K562 (cell line): ENCODE results near the gene TTC39C.

ENCODE experiments used
- POLR2A ChIP-seq: fragments of 450-650 bp; conservative IDR thresholded peaks from 2 replicates; pipeline ENCODE4 v1.6.1; 2016
- POLR2AphosphoS5 ChIP-seq: IDR thresholded peaks from 2 replicates; pipeline ENCODE4 v1.6.1; 2011; ENCODE audit warnings: mild to moderate bottlenecking, low read depth, low read length, moderate library complexity; ENCODE audit not compliant: control insufficient read depth, insufficient read depth
- SMARCA5 ChIP-seq: fragments of 450-650 bp; IDR thresholded peaks from 2 replicates; pipeline ENCODE4 v1.6.1; 2016
- SP1 ChIP-seq: sonication (generic); formaldehyde crosslinking; IDR thresholded peaks from 2 replicates; pipeline ENCODE4 v1.8.1; 2022; ENCODE audit warnings: mild to moderate bottlenecking, missing genetic modification reagents
- YBX1 ChIP-seq: fragments of 450-650 bp; IDR thresholded peaks from 2 replicates; pipeline ENCODE4 v1.7.1; 2016; ENCODE audit warnings: mild to moderate bottlenecking
- ZNF274 ChIP-seq: IDR thresholded peaks from 2 replicates; pipeline ENCODE4 v1.6.1; 2011; ENCODE audit warnings: low read depth, mild to moderate bottlenecking, low read length, moderate library complexity, borderline replicate concordance
- ZSCAN32 ChIP-seq: fragments of 450-650 bp; formaldehyde crosslinking; IDR thresholded peaks from 2 replicates; pipeline ENCODE4 v1.4.0; 2020; ENCODE audit warnings: mild to moderate bottlenecking, moderate library complexity
- TF ChIP-seq, protein P1 (sequence below), 2 experiments: fragments of 450-650 bp; formaldehyde crosslinking in 1 of 2; IDR thresholded peaks; 2 replicates each; pipeline versions ENCODE4 v1.4.0 to v1.6.1; 2014 to 2020; ENCODE audit warnings: mild to moderate bottlenecking in 2 of 2, borderline replicate concordance in 1 of 2, low read depth in 1 of 2
- TF ChIP-seq, protein P2 (sequence below), 2 experiments: fragments of 450-650 bp in 1 of 2; sonication (generic) in 1 of 2; formaldehyde crosslinking in 1 of 2; IDR thresholded peaks in 1 of 2; conservative IDR thresholded peaks in 1 of 2; 2 replicates each; pipeline versions ENCODE4 v1.6.1 to v1.8.1; 2016 to 2023; ENCODE audit warnings: mild to moderate bottlenecking in 2 of 2, moderate library complexity in 2 of 2, inconsistent platforms in 1 of 2, missing genetic modification reagents in 1 of 2
- TF ChIP-seq, protein P3 (sequence below): fragments of 150-350 bp; conservative IDR thresholded peaks from 2 replicates; pipeline ENCODE4 v1.6.1; 2014; ENCODE audit warnings: low read length

DNA sequence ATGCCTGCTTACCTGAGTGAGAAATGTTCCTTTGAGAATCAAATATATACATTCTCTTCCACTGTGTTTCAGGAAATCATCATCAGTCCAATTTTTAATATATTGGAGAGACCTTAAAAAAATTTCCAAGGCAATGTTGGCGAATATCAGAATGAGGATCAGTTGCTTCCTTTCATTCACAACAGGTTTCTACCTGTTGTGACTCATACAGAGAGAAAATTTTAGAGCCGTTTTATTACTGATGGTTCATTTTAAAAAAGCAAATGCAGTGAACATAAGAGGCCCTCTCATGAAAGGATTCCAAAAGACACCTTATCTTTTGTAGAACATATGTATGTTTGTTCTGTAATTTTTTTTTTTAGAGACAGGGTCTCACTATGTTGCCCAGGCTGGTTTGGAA, 42.0 kb downstream of the TTC39C start:
- no peak for TF ChIP-seq POLR2AphosphoS5
- TF ChIP-seq, protein P1, sequence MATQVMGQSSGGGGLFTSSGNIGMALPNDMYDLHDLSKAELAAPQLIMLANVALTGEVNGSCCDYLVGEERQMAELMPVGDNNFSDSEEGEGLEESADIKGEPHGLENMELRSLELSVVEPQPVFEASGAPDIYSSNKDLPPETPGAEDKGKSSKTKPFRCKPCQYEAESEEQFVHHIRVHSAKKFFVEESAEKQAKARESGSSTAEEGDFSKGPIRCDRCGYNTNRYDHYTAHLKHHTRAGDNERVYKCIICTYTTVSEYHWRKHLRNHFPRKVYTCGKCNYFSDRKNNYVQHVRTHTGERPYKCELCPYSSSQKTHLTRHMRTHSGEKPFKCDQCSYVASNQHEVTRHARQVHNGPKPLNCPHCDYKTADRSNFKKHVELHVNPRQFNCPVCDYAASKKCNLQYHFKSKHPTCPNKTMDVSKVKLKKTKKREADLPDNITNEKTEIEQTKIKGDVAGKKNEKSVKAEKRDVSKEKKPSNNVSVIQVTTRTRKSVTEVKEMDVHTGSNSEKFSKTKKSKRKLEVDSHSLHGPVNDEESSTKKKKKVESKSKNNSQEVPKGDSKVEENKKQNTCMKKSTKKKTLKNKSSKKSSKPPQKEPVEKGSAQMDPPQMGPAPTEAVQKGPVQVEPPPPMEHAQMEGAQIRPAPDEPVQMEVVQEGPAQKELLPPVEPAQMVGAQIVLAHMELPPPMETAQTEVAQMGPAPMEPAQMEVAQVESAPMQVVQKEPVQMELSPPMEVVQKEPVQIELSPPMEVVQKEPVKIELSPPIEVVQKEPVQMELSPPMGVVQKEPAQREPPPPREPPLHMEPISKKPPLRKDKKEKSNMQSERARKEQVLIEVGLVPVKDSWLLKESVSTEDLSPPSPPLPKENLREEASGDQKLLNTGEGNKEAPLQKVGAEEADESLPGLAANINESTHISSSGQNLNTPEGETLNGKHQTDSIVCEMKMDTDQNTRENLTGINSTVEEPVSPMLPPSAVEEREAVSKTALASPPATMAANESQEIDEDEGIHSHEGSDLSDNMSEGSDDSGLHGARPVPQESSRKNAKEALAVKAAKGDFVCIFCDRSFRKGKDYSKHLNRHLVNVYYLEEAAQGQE (IDR thresholded peaks at IDR 0.05; ENCODE audit: borderline replicate concordance) = no peak
- TF ChIP-seq, protein P1 (CRISPR knock-in tag; IDR thresholded peaks at IDR 0.05; ENCODE audit: low read depth) = no peak
- no peak for TF ChIP-seq POLR2A
- no peak for TF ChIP-seq YBX1
- TF ChIP-seq SP1 = no peak
- TF ChIP-seq, protein P2, sequence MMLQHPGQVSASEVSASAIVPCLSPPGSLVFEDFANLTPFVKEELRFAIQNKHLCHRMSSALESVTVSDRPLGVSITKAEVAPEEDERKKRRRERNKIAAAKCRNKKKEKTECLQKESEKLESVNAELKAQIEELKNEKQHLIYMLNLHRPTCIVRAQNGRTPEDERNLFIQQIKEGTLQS (IDR thresholded peaks at IDR 0.05) = no peak
- TF ChIP-seq, protein P2 (CRISPR knock-in tag; conservative IDR thresholded peaks at IDR 0.05) = no peak
- TF ChIP-seq ZSCAN32 (CRISPR knock-in tag) = no peak
- TF ChIP-seq, protein P3, sequence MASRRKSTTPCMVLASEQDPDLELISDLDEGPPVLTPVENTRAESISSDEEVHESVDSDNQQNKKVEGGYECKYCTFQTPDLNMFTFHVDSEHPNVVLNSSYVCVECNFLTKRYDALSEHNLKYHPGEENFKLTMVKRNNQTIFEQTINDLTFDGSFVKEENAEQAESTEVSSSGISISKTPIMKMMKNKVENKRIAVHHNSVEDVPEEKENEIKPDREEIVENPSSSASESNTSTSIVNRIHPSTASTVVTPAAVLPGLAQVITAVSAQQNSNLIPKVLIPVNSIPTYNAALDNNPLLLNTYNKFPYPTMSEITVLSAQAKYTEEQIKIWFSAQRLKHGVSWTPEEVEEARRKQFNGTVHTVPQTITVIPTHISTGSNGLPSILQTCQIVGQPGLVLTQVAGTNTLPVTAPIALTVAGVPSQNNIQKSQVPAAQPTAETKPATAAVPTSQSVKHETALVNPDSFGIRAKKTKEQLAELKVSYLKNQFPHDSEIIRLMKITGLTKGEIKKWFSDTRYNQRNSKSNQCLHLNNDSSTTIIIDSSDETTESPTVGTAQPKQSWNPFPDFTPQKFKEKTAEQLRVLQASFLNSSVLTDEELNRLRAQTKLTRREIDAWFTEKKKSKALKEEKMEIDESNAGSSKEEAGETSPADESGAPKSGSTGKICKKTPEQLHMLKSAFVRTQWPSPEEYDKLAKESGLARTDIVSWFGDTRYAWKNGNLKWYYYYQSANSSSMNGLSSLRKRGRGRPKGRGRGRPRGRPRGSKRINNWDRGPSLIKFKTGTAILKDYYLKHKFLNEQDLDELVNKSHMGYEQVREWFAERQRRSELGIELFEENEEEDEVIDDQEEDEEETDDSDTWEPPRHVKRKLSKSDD = no peak
- no peak for TF ChIP-seq SMARCA5
- no peak for TF ChIP-seq ZNF274
